A549 treated with AZD9567 at 1 μM for 4 hours (cell line): ENCODE results near the gene KIF5C. TPM values are rescaled to one million over a fixed set of nuclear protein-coding genes. Genes with fewer than 3 reads are reported as not detected.

Source experiments
- total RNA-seq: library from RNA; stranded (reverse); fragments of 200-300 nt; extraction: Qiagen RNA extraction; gene quantifications from 5 replicates; pipeline ENCODE4 v1.2.3, GENCODE V29; 2022; ENCODE audit not compliant: insufficient read depth

The KIF5C gene
- total RNA-seq: 0.21 to 0.32 TPM (median 0.25 TPM) in 4 of 5 replicates, not detected in the other

DNA sequence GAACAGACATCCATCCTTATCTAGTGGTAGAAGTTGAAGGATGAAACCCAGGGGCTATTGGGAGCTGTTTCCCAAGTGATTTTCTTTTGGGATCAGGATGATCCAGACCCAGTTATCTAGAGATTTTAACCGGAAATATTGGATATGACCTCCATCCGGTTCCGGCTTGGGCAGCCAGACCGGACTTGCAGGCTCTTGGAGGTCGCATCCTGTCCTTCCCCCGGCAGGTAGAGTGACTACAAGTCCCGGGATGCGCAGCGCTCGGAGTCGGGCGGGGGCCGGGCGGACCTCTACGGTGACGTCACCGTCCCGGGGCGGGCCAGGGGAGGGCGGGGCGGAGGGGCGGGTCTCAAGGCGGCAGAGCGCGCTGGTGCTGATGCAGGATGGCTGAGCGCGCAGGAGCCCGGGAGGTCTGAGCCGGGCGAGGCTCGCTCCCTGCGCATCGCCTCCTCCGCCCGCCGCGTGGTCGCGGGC lies at the start of gene KIF5C:
Gene KIF5C (plus strand): TSS at position 360 of the 474 bp plus-strand sequence. CDS start 391 bp downstream, outside the sequence.

DNA sequence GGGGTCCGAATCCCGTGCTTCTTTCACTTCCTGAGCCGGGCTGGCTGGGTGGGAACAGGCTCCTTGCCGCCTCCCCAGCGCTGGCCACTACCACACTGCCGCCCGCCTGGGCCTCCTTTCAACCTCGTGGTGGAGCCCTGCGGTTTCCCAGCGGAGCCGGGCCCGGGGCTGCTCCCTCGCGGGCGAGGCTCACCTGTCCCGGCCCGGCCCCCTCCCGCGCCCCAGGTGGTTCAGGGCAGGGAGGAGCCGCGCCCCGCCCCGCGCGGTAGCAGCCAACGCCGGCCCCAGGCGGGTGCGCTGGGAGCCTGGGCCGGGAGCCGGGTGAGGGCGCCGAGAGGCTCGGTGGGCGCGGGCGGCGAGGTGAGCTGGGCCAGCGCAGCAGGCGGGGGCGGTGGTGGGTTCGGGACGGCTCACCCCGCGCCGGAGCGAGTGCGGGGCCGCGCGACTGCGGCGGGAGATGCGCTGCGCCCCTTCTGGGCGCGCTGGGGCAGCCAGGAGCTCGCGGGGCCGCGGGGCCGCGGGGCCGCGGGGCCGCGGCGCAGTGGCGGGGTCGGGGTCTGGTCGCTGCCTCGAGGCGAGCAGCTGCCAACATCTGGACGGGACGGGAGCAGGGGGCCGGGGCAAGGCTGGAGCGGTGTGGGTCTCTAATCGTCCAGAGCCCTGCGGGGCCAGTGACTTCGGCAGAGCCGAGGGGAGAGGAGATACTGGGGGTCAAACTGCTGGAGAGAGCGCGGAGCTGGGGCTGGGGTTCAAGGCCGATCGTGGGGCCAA lies 163.6 kb downstream of the KIF5C start, which contains the start of gene LYPD6B:
Gene LYPD6B (plus strand): TSS at position 258 of the 771 bp plus-strand sequence. CDS start 92,250 bp downstream, outside the sequence.

Other genes starting within 250 kb of the KIF5C start
- 9.1 to 18.9 TPM (median 11.2 TPM) in 5 replicates for gene EPC2, start 230.5 kb upstream of the KIF5C start, total RNA-seq
- gene LYPD6B, start 163.5 kb downstream of the KIF5C start, total RNA-seq: not detected in 5 replicates